Uterus (tissue), 4 donors: ENCODE results near the gene ABCA2. TPM values are rescaled to one million over a fixed set of nuclear protein-coding genes. Genes with fewer than 3 reads are reported as not detected.

Experiments
- DNase-seq, 2 donors: peaks; one replicate each; pipeline ENCODE4 v3.0.0-alpha.2; 2019 to 2020
- H3K27ac ChIP-seq, 2 donors: fragments of 200-600 bp; sonication (generic); 1 replicate in 1 of 2; 2 replicates in 1 of 2; pipeline ENCODE4 v1.5.1; 2016 to 2018
- H3K27me3 ChIP-seq, 2 donors: fragments of 200-600 bp; sonication (generic); one replicate each; pipeline ENCODE4 v1.5.1; 2018 to 2019; ENCODE audit warnings: control low read depth in 1 of 2
- H3K36me3 ChIP-seq, 2 donors: fragments of 200-600 bp; sonication (generic); one replicate each; pipeline ENCODE4 v1.5.1; 2019; ENCODE audit warnings: control low read depth in 1 of 2
- H3K4me1 ChIP-seq, 2 donors: fragments of 200-600 bp; sonication (generic); one replicate each; pipeline ENCODE4 v1.5.1; 2018 to 2019; ENCODE audit warnings: control low read depth in 1 of 2
- H3K4me3 ChIP-seq, 2 donors: fragments of 200-600 bp; sonication (generic); 1 replicate in 1 of 2; 2 replicates in 1 of 2; pipeline ENCODE4 v1.5.1; 2018 to 2019; ENCODE audit warnings: mild to moderate bottlenecking in 1 of 2
- H3K9me3 ChIP-seq, 2 donors: fragments of 200-600 bp; sonication (generic); one replicate each; pipeline ENCODE4 v1.5.1; 2019; ENCODE audit warnings: control low read depth in 1 of 2
- POLR2A ChIP-seq, 2 donors: fragments of 450-650 bp; IDR thresholded peaks; one replicate each; pipeline ENCODE4 v1.6.1; 2016; ENCODE audit warnings: antibody characterized with exemption in 2 of 2, mild to moderate bottlenecking in 1 of 2, moderate library complexity in 1 of 2
- intact Hi-C: fragments of 100-400 bp; cut with DNase I; formaldehyde crosslinking; loops from one replicate; pipeline ENCODE4 v1.15.1; 2023; ENCODE audit warnings: low total_unique reads
- total RNA-seq, 4 donors: library from RNA; depleted of rRNA in 3 of 4; stranded (reverse); fragments of >200 nt in 3 of 4; gene quantifications; one replicate each; pipeline versions ENCODE4 v1.1.0 to v1.2.4, GENCODE V29; 2014 to 2023
- TF ChIP-seq, protein P1 (sequence below), 4 experiments: fragments of 200-600 bp in 2 of 4; fragments of 450-650 bp in 2 of 4; sonication (generic) in 2 of 4; IDR thresholded peaks; one replicate each; pipeline ENCODE4 v1.5.1; 2016 to 2019; ENCODE audit warnings: antibody characterized with exemption in 4 of 4, mild to moderate bottlenecking in 2 of 4, moderate library complexity in 1 of 4
- donor health status: DM: yes; HTN: yes; CAD: no.

Gene ABCA2
- total RNA-seq, 4 donors from 2014 or later, result 24.8 to 36.9 (median 26.1) TPM

DNA sequence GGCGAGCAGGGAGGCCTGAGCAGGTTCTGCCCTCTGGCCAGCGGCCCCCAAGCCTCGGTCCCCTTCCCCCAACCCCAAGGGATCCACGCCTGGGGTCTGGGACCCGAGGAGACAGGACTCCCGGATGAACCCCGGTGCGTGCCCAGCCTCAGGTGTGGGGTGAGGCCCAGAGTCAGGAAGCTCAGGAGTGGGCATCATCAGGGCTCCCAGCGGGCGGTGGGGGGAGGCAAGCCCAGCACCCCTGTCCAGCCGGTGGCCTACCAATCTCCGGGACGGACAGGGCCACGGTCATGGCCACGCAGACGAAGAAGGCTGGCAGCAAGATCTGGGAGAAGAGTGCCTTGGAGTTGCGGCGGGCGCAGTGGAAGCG is 14.5 kb downstream of the ABCA2 start:
- no peak overlapping the region for H3K27ac ChIP-seq
- TF ChIP-seq, protein P1, sequence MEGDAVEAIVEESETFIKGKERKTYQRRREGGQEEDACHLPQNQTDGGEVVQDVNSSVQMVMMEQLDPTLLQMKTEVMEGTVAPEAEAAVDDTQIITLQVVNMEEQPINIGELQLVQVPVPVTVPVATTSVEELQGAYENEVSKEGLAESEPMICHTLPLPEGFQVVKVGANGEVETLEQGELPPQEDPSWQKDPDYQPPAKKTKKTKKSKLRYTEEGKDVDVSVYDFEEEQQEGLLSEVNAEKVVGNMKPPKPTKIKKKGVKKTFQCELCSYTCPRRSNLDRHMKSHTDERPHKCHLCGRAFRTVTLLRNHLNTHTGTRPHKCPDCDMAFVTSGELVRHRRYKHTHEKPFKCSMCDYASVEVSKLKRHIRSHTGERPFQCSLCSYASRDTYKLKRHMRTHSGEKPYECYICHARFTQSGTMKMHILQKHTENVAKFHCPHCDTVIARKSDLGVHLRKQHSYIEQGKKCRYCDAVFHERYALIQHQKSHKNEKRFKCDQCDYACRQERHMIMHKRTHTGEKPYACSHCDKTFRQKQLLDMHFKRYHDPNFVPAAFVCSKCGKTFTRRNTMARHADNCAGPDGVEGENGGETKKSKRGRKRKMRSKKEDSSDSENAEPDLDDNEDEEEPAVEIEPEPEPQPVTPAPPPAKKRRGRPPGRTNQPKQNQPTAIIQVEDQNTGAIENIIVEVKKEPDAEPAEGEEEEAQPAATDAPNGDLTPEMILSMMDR (IDR thresholded peaks at IDR 0.05), result no peak
- no peaks in the 10 kb centered on the region for H3K9me3 ChIP-seq
- intact Hi-C loops, result no loop called here
- H3K36me3 ChIP-seq, result no peaks in the 10 kb centered on the region
- H3K27me3 ChIP-seq, result no peaks in the 10 kb centered on the region
- no peaks in the 10 kb centered on the region for H3K4me1 ChIP-seq
- H3K4me3 ChIP-seq, result no peak overlapping the region
- no peak for DNase-seq

DNA sequence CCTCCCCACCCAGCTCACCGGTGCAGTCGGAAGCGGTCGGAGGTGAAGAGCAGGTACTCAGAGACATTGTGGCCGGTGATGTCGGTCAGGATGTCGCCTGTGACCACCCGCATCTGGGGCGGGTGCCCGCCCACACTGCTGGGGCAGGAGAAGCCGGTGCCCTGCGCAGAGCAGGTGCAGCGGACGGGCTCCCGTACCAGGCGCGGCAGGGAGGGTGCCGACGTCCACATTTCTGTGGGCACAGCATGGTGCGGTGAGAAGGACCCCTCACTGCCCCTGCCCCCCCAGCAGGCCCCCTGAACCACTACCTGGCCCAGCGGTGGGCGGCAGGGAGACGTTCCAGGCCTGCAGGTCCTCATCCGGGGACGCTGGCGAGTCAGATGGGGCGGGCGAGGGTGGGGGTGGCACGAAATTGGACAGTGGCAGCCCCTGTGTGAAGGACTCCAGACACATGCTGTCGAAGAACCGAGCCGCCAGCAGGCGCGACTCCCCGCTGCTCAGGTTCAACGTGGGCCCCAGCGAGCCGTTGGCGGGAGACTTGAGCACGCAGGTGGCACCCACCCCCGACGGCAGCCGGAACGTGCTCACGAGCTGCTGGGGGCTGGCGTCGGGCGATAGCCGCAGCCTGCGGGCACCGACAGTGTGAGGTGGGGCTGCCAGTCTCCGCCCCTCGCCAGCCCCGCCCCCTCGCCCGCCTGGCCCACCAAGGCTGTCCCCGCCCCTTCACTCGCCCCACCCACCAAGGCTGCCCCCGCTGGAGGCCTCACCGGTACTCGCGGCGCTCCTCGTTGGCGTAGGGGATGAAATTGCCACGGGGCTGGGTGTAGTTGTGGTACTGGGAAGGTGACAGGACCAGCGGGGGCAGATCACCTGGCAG is 15.1 kb downstream of the ABCA2 start:
- Histone ChIP-seq H3K4me1 (no peaks in the 10 kb centered on the region), H3K27me3 (no peaks in the 10 kb centered on the region), H3K4me3 (no peak overlapping the region), H3K9me3 (no peaks in the 10 kb centered on the region), H3K36me3 (no peaks in the 10 kb centered on the region), H3K27ac (no peak overlapping the region)
- no peak for DNase-seq
- no peak for TF ChIP-seq POLR2A (IDR thresholded peaks at IDR 0.05)
- TF ChIP-seq, protein P1 (IDR thresholded peaks at IDR 0.05), result no peak
- intact Hi-C loops, result no loop called here

DNA sequence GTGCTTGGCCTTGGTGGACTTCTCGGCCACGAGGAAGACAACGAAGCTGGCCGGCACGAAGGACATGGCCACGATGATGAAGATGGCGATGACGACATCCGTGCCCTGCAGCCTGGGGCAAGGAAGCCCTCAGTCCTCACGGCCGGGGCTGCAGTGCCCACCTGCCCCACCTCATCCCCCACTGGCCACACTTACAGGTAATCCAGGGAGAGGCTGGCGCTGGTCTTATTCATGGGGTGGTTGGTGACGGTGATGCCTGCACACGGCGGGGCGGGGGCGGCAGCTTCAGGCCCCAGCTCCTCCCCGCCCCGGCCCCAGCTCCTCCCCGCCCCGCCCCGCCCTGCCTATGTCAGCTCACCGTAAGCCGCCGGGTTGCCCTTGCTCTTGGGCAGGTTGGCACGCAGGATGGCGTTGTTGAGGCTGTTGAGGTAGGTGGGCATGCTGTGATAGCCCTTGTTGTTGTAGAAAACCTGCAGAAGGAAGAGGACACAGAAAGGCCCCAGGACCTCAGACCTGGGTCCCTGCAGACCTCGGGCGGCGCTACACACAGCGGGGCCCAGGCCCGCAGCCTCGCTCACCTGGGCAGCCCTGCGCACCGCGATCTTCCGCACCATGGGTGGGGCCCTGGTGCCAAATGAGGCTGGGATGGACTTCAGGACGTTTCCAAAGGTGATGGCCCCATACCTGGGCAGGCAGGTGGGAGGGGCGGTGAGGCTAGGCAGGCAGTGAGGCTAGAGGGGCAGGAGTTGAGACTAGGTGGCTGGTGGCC is 15.9 kb downstream of the ABCA2 start:
- H3K27ac ChIP-seq, result no peak overlapping the region
- H3K36me3 ChIP-seq, result no peaks in the 10 kb centered on the region
- H3K9me3 ChIP-seq, result no peaks in the 10 kb centered on the region
- H3K27me3 ChIP-seq, result no peaks in the 10 kb centered on the region
- no peaks in the 10 kb centered on the region for H3K4me1 ChIP-seq
- intact Hi-C loops, result no loop called here
- DNase-seq, result no peak
- H3K4me3 ChIP-seq, result no peak overlapping the region
- TF ChIP-seq, protein P1 (IDR thresholded peaks at IDR 0.05), result no peak
- no peak for TF ChIP-seq POLR2A (IDR thresholded peaks at IDR 0.05)

DNA sequence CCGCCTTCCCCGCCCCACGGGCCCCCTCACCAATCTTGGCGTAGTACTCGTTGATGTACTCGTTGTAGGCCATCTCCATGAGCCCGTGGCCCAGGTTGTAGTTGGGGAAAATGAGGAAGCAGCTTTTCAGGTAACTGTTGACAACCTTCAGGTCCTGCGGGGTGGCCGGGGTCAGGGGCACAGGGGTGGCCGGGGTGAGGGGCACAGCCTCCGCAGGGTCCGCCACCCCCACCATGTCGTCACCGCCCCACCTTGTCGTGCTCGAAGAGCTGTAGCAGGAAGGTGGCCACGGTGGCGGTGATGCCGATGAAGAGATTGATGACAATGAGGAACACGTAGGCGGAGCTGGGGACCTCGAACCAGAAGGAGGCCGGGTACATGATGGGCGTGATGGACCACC is 16.9 kb downstream of the ABCA2 start:
- no peak overlapping the region for H3K4me3 ChIP-seq
- no peaks in the 10 kb centered on the region for H3K36me3 ChIP-seq
- no peak for DNase-seq
- intact Hi-C loops, result no loop called here
- H3K9me3 ChIP-seq, result no peaks in the 10 kb centered on the region
- no peak for TF ChIP-seq POLR2A (IDR thresholded peaks at IDR 0.05)
- TF ChIP-seq, protein P1 (IDR thresholded peaks at IDR 0.05), result no peak
- H3K27ac ChIP-seq, result no peak overlapping the region
- H3K4me1 ChIP-seq, result no peaks in the 10 kb centered on the region
- no peaks in the 10 kb centered on the region for H3K27me3 ChIP-seq
